Measurements from ENCODE around the gene SSH2.
A peak's percentile ranks its signal among the peaks of the same experiment; 100 is the strongest.
"Not testable (repeated sequence)": the region's sequence is repeated elsewhere in the genome, so short reads cannot be mapped to it uniquely, and the experiment has no call there.

The SSH2 gene

GRCh38 chr17:29833801-29834200 is 96.2 kb downstream of the SSH2 start:
- DNase-seq: no peak

GRCh38 chr17:29828676-29829284 is 101.2 kb downstream of the SSH2 start:
- no peak for DNase-seq

GRCh38 chr17:29827179-29827578 is 102.8 kb downstream of the SSH2 start:
- no peak for DNase-seq

GRCh38 chr17:29826114-29826692 is 103.8 kb downstream of the SSH2 start:
- no peak for DNase-seq

GRCh38 chr17:29825604-29826003 is 104.4 kb downstream of the SSH2 start:
- no peak for DNase-seq

GRCh38 chr17:29821897-29822296 is 108.1 kb downstream of the SSH2 start:
- no peak for DNase-seq

- DNase-seq: no peak
These were observed 109.6 kb downstream of the SSH2 start for GRCh38 chr17:29820425-29820824.

GRCh38 chr17:29807520-29808361 is 122.3 kb downstream of the SSH2 start:
- DNase-seq: peak; percentile 69

- no peak for DNase-seq
These were observed 127.8 kb downstream of the SSH2 start for GRCh38 chr17:29802246-29802645.

- no peak for DNase-seq
These were observed 129.6 kb downstream of the SSH2 start for GRCh38 chr17:29800457-29800856.

- no peak for DNase-seq
These were observed 133.4 kb downstream of the SSH2 start for GRCh38 chr17:29796652-29797051.

GRCh38 chr17:29793501-29793900 is 136.5 kb downstream of the SSH2 start:
- DNase-seq: no peak

- DNase-seq: no peak
These were observed 138.5 kb downstream of the SSH2 start for GRCh38 chr17:29791336-29792080.

GRCh38 chr17:29789196-29790170 is 140.5 kb downstream of the SSH2 start:
- DNase-seq: no peak

GRCh38 chr17:29787995-29788394 is 142.0 kb downstream of the SSH2 start:
- no peak for DNase-seq

- DNase-seq: no peak
These were observed 147.1 kb downstream of the SSH2 start for GRCh38 chr17:29782917-29783316.

- DNase-seq: not testable (repeated sequence)
These were observed 150.2 kb downstream of the SSH2 start for GRCh38 chr17:29779812-29780190.

- peak; percentile 85 for DNase-seq
These were observed 150.8 kb downstream of the SSH2 start for GRCh38 chr17:29778956-29779811.

GRCh38 chr17:29777663-29778062 is 152.4 kb downstream of the SSH2 start:
- no peak for DNase-seq

- no peak for DNase-seq
These were observed 154.0 kb downstream of the SSH2 start for GRCh38 chr17:29776026-29776425.

- DNase-seq: no peak
These were observed 157.0 kb downstream of the SSH2 start for GRCh38 chr17:29772981-29773380.

All from activated CD8-positive, alpha-beta memory T cell treated with anti-CD3 and anti-CD28 coated beads, Interleukin-2, amount 50 U/mL, for 48 hours (primary cell).